ENCODE results near the gene LBX1.

LBX1 gene

DNA sequence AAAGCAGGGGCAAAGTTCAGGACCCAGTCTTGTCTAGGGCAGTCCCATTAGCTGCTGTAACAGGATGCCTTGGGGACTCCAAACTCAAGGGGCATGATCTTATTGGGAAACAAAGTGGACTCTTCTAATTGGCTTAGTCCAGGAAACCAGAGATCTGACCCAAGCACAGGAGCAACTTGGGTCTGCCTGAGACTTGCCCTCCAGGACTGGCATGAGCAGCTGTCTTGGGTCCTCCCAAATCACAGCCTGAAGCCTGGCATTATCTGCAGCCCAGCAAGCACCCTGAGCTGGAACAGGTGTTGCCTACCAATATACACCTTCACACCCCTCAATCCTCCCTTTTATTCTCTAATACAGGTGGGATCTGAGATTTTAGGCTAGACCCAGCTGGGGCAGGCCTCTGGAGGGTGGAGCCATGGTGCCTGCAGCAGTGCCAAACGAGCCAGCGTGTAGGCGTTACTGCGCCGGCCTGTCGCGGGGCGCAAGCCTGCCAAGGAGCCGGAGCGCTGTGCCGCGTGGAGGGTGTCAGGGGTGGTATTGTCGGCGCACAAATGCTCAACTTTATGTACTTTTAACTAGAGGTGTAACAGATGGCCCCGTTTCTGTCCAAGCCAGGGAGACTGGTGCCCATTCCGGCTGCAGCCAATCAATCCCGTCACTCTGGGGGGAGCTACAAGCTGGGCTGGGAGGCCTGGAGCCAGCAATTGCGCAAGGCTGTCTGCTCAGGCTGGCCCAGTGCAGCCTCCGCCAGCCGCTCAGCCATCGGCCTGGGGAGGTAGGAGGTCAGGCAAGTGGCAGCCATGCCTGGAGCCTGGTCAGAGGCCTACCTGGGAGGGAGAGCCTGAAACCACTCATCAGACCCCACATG is 12.8 kb upstream of the LBX1 start:
- DNase-seq: no peak

DNA sequence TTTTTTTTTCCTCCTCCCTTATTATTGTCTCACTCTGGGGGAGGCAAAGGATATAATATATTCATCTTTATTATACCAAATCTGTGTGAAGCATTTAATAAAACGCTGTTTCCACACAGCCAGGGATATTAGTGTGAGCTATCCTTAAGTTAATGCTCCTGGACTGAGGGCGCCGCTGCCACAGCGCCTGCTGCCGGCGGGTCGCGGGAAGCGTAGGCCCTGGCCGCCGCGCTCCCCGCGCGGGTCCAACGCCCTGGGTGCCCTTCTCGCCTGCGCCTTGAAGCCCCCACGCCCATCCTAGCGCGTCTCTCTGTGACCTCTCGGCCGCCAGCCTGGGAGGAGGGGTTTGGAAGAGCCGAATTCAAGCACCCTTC is 9.5 kb upstream of the LBX1 start:
- no peak for DNase-seq

DNA sequence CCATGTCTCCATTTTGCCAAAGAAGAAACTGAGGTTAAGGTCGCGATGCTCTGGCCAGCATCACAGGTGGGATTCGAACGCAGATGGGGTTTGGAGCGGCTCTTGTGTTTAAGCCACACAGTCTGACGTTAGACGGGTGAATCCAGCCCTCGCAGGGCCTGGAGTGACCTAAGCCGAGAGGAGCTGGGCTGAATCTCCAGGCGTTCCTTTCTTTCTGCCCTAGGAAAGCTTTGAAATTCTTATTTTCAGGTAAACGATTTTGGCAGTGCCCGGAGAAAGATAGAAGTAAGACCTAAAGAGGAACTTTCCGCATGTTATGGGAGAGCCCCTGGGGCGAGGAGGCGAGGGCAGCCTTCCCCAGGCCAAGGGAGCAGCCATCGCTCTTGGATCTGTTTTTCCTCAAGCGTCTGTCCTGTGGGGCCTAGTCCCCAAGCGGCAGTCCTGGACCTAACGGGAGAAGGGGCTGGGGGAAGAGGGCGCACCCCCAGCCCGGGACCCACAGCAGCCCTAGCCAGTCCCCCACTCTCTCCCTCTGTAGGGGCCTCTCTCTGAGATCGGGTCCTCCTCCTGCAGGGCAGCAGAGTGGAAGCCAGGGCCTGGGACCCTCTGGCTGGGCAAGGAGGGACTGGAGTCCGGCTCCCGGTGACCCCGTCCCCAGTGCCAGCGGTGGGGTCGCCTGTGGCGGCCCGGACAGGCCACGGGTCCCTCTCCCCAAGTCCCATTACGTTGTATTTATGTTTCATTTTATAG is 8.9 kb upstream of the LBX1 start:
- DNase-seq: no peak

DNA sequence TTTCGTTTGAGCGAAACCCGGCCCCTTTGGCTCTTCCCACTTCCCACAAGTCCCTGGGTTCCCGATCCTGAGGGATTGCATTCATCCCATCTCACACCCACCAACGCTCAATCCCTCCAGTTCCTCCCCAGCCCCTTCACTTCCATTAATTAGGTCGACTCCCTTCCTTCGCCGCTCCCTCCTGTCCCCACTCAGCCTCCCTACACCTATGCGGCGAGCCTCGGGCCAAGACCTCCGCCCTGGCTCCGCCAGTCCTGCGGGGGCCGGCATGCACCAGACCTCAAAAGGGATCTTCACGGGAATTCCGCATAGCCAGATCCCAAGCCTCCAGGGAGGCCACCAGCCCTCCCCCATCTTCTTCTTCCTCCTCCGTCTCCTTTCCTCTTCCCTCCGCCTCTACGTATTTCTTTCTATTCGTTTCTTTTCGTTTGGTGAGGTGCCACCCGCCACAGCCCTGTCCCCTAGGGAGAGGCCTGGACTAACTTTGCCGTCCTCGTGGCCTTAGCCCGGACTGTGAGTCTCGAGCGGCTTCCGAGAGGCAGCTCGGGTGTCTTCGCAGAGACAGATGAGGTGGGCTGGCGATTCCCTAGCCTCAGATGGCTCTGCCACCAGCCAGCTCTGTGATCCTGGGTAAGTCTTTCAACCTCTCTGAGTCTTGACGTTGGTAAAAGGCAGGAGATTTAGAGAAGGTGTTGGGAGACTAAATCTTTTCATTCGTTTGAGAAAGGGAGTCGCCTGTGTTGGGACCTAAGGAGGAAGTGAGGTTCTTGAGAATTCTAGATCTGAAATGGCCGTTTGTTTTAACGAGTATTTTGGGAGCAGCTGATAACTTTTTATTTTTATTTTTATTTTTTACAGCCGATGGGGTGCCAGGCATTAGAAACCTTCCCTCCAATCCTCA is 8.1 kb upstream of the LBX1 start:
- no peak for DNase-seq

DNA sequence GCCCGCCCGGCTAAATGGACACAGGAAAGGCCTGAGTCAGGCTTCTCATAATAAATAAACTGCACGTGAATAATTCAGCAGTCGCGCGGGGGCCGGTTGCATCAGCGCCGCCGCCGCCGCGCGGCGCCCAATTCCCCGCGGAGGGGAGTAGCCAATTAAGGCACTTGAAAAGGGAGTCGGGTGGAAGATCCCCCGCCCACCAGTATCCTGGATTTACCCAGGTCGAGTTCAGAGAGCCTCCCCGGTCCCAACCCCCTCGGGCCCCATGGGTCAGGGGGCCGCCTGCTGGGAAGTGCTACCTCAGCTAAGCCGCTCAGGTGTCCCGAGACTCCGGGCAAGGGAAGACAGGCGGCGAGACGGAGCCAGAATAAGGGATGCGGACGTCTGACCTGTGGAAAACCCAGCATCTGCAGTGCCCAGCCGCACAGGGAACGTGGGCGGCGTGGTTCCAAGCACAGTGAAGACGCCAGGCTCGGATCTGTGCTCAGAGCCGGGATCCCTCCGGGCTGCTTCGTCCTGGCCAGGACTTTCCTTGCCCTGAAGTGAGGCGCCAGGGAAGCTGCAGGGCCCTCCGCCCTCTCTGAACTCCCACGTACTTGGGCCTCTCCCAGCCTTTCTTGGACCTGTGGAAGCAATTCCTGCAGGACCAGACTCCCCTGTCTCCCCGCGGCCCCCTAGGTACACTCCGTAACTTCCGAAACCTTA is 7.3 kb upstream of the LBX1 start:
- DNase-seq: no peak

DNA sequence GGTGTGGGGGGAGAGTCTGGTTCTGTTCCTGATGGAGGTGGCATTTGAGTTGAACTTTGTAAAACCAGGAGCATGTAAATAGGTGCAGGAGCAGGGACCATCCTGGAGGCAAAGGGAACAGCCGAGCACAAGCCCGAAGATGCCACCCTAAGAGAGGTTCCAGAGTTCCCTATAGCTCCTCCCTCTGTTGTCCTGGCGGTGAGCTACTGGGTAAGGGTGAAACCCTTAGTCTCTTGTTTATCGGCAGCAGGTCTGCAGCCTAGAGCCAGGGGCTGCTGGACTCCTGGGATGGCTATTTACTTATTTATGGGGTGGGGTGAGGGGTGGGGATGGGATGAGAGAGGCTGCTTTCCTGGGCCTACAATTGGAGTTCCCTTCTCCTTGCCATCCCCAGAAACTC is 6.5 kb upstream of the LBX1 start:
- DNase-seq: no peak

DNA sequence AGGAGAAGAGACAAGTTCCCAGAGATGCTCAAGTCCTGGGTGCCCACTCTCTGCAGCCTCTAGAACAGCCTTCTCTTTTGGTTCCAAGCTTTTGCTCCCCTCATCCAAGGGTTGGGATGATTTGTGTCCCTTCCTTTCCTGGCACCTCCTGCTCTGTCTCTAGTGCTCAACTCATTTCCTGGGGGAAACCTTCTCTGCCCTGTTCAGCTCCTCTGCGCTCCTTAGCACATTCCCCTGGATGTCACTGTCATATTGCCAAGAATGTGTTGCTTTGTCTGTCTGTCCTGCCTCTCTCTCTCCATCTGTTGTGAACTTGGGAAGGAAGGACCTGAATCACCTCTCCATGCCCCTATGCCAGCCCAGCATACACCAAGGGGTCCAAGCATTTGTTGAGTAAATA is 5.1 kb upstream of the LBX1 start:
- DNase-seq: no peak

DNA sequence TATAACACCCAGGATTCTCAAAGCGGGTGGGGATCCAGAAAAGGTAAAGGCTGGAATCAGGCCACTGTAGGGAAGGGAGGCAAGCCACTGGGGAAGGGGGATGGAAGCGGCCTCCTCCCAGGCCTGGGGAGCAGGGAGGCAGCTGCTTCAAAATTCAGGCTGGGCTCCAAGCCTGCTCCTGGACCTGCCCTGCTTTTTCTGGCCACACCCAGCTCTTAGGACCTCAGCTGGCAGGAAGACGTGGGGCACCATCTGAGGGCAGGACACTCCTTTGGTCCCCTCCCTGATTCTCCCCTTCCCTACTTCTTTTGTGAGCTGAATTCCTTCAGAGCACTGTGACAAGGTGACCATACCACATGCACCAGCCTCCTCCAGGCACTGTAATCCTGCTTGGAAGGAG is 4.6 kb upstream of the LBX1 start:
- no peak for DNase-seq

DNA sequence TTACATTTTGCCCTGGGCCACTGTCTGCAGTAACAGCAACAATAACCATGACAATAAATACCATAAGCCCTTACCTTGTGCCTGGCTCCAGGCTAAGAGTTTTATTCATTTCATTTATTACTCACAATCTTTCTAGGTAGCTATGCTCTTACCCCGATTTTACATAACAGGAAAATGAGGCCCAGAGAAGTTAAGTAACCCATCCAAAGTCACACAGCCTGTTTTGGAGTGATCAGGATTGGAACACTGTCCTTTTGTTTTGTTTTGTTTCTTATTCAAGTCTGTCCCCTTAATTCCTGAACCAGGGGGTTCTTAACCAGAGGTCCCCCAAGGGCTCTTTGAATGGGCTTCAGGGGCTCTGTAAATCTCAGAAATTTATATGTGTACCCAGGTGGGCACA is 4.2 kb upstream of the LBX1 start:
- DNase-seq: no peak

DNA sequence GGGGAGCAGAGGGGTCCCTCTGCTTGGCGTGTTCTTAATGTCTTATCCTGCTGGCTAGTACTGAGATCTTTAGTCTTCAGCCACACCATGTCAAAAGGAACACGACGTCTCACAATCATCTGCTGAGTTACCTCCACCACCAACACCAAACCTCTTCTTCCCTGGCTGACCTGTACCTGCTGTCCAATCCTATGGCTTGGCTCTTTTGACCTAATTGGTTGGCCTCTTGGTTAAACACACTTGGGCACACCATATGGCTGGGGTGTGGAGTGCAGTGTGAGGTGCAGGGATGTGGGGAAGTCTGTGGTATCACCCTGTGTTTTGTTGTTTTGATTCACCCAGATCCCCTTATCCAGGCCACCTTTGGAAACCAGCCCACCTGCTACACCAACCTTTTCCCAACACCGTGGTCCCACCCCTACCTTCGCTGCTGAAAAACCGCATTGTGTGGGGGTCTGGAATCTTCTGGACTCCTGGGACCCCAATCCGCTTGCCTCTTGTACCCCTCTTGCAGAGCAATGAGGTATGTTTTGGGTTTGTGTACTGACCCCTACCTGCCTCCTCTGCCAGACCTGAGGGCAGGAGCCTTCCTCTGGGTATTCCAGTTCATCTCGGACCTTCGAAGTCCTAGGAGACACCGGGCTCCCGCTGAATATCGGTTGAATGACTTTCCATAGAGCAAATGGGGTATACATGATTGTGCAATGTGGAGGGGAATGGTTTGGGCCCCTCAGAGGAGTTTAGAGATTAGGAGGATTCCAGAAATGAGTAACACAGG is 2.8 kb upstream of the LBX1 start:
- DNase-seq: no peak

DNA sequence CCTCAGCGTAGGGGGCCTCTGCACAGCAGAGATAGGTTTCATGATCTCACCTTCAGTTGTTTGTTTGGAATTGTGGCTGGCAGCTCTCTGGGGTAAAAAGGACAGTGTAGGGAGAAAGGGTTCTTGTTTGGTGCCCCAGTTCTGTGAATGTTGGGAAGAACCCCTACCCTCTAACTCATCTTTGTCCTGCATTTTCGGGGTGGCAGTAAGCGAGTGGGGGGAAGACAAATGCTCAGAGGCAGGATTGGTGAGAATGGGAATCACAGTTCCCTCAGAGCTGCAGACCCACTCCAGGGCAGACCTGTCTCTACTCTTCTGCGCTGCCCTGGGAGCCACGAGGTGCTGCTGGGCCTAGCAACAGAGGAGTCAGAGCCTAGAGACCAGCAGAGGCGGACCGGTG is 1.8 kb upstream of the LBX1 start:
- DNase-seq: no peak

DNA sequence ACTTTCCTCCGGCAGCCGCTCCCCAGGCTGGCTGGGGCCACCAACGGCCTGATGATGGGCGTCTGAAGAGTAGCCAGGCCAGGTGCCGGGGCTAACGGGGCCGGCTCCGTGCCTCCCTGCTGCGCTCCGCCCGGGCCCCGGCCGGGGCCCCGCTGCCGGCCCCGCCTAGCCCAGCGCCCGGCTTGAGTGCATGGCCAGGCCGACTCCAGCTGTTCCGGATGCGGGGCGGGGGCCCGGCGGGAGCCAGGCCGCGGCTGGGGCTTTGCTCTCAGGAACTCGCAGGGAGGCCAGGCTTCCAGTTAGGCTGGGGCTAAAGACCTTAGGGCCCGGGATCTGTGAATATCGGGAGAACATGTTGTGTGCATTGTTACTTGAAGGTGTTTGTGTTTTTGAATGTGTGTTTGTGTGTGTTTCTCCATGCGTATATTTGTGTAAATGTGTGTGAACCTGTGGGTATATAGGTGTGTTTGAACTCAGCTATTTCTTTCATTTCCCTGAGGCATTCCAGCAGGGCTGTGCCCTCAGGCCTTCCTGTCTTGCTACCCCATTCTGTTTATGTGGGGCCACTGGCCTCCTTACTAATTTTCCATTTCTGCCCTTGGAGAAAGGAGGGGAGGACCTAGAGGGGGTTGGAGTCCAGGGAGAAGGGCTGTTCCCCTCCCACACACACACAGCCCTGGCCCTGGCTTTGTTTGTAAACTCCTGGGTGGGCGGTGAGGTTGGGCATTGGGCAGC is 1.1 kb upstream of the LBX1 start:
- DNase-seq: no peak

DNA sequence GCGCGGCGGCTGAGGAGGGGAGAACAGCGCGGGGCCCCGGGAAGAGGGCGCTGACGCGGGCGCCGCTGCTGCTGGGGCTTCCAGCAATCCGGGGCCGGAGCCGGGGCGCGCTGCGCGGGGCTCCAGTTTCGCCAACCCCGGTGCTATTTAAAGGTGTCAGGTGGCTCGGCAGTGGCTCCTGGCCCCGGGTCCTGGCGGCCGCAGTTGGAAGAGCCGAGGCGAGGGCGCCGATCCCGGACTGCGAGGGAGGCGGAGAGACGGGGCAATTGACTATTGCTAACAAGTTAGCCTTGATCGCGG is 347 bp downstream of the LBX1 start:
- no peak for DNase-seq

DNA sequence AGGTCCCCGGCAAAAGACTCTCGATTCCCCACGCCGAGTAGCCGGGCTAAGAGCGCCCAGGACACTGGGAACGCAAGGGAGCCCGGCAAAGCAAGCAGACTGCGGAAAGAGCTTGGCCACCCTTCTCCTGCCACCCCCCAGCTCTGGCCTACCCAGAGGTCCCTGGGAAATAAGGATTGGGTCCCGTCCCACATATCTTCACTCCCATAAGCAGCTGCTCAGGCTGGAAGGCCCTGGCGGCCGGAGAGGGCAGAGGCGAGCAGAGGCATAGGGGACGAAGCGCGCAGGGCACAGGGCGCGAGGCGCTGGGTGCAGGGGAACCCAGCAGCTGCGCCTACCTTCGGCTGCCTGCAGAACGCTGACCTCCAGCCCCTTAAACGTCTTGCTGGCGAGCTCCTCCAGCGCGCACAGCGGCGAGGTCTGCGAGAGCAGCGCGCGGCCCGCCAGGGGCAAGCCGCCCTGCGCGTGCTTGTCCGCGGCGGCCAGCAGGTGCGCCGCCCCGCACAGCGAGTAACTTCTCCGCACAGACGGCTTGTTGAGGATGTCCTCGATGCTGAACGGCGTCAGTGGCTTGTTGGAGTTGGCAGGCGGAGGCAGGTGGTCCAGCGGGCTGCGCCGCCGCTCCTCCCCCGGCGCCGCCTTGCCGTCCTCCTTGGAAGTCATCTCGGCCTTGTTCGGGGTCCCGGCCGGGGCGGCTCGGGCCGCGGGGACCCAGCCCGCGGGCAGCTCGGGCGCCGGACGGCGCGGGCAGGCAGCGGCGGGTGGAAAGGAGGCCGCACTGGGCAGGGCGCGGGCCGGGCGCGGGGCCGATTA is 904 bp downstream of the LBX1 start:
- DNase-seq: no peak

DNA sequence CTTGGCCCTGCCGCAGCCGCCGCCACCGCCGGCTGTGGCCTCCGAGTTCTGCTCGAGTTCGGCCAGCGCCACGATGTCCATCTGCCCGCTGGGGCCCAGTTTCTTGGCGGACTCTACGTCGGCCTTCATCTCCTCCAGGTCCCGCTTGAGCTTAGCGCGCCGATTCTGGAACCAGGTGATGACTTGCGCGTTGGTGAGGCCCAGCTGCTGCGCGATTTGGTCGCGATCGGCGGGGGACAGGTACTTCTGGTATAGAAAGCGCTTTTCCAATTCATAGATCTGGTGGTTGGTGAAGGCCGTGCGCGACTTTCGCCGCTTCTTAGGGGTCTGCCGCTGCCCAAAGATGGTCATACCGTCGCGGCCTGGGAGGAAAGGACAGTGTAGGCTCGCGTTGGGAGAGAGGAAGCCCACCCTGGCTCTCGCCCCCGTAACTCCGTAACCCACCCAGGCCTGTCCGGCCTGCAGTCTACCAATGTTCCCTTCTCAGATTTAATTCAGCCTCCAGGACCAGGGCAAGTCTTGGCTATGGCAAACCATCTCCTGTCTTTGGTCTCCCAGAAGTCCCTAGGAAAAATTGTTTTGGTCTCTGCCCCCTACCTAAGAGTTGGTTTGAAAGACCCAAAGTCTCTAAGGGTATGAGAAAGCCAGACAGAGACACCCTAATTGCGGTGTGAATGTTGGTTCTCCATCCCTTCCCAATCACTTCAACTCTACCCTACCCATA is 1.7 kb downstream of the LBX1 start:
- DNase-seq: no peak

DNA sequence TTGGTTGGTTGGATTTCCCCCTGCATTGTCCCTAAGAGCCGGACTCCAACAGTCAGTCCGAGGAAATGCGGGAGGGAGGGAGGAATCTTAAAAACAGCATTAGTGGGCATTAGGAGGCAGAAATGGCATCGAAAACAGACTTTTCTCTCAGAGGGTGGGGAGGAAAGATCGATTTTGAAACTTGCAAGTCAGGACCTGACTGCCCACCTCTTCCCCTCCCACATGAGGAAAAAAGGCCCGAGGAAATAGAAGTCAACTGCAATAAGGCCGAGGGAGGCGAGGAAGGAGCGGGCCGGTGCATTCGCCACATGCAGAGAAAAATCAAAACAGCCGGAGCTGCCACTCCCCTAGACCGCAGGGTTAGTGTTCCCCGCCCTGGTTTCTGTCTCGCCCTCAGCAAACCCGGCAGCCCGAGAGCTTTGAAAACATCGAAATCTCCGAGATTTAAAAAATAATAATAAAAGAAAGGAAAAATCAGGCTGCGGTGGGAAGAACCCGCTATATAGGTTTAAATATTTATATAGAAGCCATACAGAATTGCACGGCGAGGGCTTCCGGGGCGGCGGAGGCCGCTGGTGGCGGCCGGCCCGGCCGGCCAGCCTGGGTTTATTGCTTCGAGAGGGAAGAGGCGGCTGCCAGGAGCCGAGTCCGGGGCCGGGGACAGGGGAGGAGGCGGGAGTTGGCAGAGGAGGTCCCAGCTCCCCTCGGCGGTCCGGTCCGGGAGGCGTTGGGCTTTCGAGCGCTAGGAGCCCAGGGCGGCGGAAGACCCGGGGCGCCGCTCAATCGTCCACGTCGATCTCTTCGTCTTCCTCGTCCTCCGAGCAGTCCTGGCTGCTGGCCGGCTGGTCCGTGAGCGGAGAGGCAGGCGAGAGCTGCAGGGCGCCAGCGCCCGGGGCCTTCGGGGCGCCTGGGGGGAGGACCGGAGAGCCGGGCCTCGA is 2.5 kb downstream of the LBX1 start:
- no peak for DNase-seq

DNA sequence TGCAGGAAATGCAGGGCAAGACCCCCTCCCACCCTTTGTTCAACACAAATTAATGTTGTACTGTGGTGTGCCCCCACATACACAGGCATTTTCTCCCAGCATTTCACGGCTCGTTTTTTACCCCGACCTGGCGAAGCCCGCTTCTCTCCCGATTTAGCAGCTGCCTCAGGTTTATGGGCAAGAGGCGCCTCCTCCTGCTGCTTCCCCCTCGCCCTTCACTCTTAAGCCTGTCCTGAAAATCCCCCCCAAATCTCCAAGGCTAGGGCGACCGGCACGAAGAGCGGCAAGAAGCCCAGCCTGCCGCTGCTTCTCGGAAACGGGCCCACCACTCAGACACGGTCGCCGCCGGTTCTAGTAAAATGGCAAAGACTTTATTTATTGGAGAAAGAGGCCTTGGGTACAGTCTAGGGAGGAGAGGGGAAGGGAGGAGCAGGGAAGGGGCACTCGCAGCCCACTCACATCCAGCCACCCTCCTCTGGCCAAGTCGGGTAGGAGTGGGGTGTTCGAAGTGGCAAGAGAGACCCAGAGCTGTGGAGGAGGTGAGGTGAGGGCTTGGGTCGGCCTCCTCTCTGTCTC is 3.3 kb downstream of the LBX1 start:
- no peak for DNase-seq
